ENCODE measurements around the gene DCN.
A peak's percentile ranks its signal among the peaks of the same experiment; 100 is the strongest.
"Not testable (repeated sequence)": the region's sequence is repeated elsewhere in the genome, so short reads cannot be mapped to it uniquely, and the experiment has no call there.

DCN gene

GRCh38 chr12:91182636-91183455 is at the start of gene DCN:
DCN (minus strand) TSS chr12:91182817; CDS start chr12:91178552, 4,265 bp downstream.
- intact Hi-C loops (cut with DNase I): no loop called here
- no peak for DNase-seq

- no peak for DNase-seq
- intact Hi-C loops (cut with DNase I): no loop called here
Measured at GRCh38 chr12:91230841-91231240, 48.2 kb upstream of the DCN start.

GRCh38 chr12:91226951-91227350 is 44.3 kb upstream of the DCN start:
- intact Hi-C loops (cut with DNase I): no loop called here
- DNase-seq: no peak

- no peak for DNase-seq
- intact Hi-C loops (cut with DNase I): no loop called here
Measured at GRCh38 chr12:91225316-91225715, 42.7 kb upstream of the DCN start.

- intact Hi-C loops (cut with DNase I): no loop called here
- DNase-seq: no peak
Measured at GRCh38 chr12:91224401-91224800, 41.8 kb upstream of the DCN start.

- no peak for DNase-seq
- intact Hi-C loops (cut with DNase I): no loop called here
Measured at GRCh38 chr12:91222746-91223145, 40.1 kb upstream of the DCN start.

GRCh38 chr12:91219919-91220318 is 37.3 kb upstream of the DCN start:
- DNase-seq: no peak
- intact Hi-C loops (cut with DNase I): no loop called here

GRCh38 chr12:91219511-91219910 is 36.9 kb upstream of the DCN start:
- intact Hi-C loops (cut with DNase I): no loop called here
- no peak for DNase-seq

GRCh38 chr12:91216871-91217270 is 34.3 kb upstream of the DCN start:
- no peak for DNase-seq
- intact Hi-C loops (cut with DNase I): no loop called here

GRCh38 chr12:91215940-91216454 is 33.4 kb upstream of the DCN start:
- intact Hi-C loops (cut with DNase I): no loop called here
- DNase-seq: no peak

GRCh38 chr12:91211866-91212265 is 29.2 kb upstream of the DCN start:
- no peak for DNase-seq
- intact Hi-C loops (cut with DNase I): no loop called here

- peak in 1 of 10 donors; percentile 44 for DNase-seq
Measured at GRCh38 chr12:91210618-91211017, 28.0 kb upstream of the DCN start.

GRCh38 chr12:91210144-91210543 is 27.5 kb upstream of the DCN start:
- DNase-seq: no peak
- intact Hi-C loops (cut with DNase I): no loop called here

More at GRCh38 chr12:91210618-91211017, 28.0 kb upstream of the DCN start:
- intact Hi-C loops (cut with DNase I): no loop called here

- DNase-seq; intact Hi-C loops (cut with DNase I): not testable (repeated sequence)
Measured at GRCh38 chr12:91207301-91207700, 24.7 kb upstream of the DCN start.

- intact Hi-C loops (cut with DNase I): no loop called here
- DNase-seq: no peak
Measured at GRCh38 chr12:91205811-91206210, 23.2 kb upstream of the DCN start.

GRCh38 chr12:91204421-91204820 is 21.8 kb upstream of the DCN start:
- intact Hi-C loops (cut with DNase I): no loop called here
- DNase-seq: no peak

- intact Hi-C loops (cut with DNase I): no loop called here
- no peak for DNase-seq
Measured at GRCh38 chr12:91203610-91204009, 21.0 kb upstream of the DCN start.

GRCh38 chr12:91202390-91202789 is 19.8 kb upstream of the DCN start:
- intact Hi-C loops (cut with DNase I): no loop called here
- no peak for DNase-seq

GRCh38 chr12:91196436-91196835 is 13.8 kb upstream of the DCN start:
- intact Hi-C loops (cut with DNase I): no loop called here
- DNase-seq: no peak

- no peak for DNase-seq
- intact Hi-C loops (cut with DNase I): loop anchor here (5.0 kb wide), 1 partner anchor 133 kb away; no protein-coding TSS in a partner anchor
Measured at GRCh38 chr12:91194500-91194899, 11.9 kb upstream of the DCN start.

- intact Hi-C loops (cut with DNase I): loop anchor here (5.0 kb wide), 1 partner anchor 136 kb away; no protein-coding TSS in a partner anchor
- DNase-seq: no peak
Measured at GRCh38 chr12:91191513-91192111, 9.0 kb upstream of the DCN start.

- DNase-seq: no peak
- intact Hi-C loops (cut with DNase I): no loop called here
Measured at GRCh38 chr12:91189516-91189915, 6.9 kb upstream of the DCN start.
